ENCODE measurements around the gene PPP1R13B.

Gene PPP1R13B

DNA sequence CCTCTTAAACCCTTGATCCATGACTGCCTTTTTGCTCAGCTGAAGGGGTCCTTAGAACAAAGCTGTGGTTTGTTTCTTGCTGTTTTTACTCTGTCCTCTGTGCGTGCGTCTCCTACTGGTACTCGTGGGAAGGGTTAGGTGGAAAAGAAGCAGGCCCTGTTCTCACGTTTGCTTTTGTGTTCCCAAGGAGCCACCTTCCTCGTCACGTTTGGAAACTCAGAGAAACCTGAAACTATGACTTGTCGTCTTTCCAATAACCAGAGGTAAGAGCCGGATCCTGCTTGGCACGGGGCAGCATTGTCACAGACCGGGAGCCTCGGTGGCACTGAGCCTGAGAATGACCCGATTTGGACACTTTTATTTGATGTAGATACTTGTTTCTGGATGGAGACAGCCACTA lies 118.7 kb downstream of the PPP1R13B start:
- no peak for DNase-seq (ENCODE audit: low spot score)

DNA sequence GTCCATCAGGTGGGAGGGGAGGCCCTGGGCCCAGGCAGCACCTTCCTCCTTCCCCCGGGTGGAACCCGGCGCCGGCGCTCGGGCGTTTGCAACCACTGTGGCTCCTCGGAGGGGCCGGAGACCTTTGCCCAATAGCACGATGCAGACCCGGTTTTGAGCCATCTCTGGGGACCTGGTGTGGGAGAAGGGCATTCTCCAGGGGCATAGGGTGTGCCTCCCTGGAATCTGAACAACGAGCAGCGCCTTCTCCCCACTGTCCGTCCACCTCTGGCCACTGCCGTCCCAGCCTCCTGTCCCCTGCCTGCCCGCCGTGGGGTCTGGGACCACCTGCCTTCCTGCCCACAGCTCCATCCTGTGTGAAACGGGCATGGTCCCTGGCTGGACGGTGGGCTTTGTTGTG lies 119.2 kb downstream of the PPP1R13B start:
- DNase-seq (ENCODE audit: low spot score): no peak

DNA sequence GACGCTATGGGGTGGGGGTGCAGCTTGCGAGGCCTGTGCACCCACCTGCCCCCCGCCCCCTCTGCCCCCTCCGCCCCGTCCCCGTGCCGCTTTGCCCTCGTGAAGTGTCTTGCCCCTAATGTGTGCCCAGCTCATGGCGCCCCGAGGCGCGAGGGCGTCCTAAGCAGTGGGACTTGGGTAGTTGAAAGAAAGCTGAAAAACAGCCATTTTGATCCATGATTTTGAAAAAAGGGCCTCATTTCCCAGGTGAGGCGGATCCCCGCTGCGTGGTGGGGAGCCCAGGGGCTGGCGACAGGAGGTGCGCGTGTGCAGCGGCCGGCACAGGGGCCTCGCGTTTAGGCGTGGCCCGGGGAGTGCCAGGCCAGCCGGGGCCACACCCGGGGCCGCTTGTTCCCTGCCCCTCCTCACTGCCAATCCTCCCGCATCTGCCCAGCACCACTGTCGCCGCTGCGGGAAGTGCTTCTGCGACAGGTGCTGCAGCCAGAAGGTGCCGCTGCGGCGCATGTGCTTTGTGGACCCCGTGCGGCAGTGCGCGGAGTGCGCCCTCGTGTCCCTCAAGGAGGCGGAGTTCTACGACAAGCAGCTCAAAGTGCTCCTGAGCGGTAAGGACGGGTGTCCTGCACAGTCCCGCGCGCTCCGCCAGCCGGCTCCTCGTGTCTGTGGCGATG lies 119.9 kb downstream of the PPP1R13B start:
- no peak for DNase-seq (ENCODE audit: low spot score)

DNA sequence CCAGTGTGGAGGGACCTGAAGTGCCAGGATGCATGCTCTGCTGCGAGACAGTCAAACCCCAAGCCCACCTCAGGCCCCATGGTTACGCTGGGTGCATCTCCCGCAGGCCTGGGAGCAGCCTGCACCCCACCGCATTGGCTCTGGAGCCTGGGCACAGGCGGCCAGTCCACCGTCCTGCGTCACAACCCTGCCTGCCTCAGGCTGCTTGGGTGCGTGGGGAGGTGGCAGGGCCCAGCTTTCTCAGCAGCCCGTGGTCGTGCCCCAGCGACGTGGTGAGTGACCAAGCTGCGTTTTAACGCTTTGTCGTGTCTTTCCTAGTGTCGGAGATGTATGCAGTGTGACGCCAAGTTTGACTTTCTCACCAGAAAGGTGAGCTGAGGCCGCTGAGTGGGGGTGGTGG lies 120.9 kb downstream of the PPP1R13B start:
- DNase-seq (ENCODE audit: low spot score): no peak

DNA sequence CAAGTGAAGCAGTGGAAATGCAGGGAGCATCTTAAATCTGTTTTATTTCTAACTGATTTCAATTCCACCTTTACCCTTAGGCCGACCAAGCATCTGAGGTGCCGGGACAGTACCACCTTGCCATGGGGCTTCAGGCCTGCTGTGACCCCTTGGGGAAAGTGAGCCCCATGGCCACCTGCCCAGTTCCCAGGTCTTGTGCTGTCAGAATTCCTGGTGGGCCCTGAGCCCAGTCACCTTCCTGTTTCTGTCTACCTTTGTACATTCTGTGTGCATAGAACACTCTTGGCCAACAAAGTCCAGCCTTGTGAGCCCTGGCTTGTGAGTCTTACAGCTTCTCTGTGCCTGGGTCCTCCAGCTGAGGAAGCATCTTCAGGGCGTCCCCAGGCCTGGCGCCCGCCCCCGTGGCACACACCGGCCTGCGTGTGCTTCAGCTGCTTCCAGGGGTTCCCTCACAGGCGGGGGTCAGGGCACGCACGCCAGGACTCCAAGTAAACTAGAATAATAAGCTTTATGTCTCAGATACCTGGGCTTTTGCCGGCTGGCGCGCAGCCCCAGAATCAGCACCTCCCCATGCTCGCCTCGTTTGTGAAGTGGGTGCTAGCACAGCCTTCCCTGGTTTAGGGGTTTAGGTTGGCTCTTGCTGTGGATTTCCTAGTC lies 121.5 kb downstream of the PPP1R13B start:
- no peak for DNase-seq (ENCODE audit: low spot score)

DNA sequence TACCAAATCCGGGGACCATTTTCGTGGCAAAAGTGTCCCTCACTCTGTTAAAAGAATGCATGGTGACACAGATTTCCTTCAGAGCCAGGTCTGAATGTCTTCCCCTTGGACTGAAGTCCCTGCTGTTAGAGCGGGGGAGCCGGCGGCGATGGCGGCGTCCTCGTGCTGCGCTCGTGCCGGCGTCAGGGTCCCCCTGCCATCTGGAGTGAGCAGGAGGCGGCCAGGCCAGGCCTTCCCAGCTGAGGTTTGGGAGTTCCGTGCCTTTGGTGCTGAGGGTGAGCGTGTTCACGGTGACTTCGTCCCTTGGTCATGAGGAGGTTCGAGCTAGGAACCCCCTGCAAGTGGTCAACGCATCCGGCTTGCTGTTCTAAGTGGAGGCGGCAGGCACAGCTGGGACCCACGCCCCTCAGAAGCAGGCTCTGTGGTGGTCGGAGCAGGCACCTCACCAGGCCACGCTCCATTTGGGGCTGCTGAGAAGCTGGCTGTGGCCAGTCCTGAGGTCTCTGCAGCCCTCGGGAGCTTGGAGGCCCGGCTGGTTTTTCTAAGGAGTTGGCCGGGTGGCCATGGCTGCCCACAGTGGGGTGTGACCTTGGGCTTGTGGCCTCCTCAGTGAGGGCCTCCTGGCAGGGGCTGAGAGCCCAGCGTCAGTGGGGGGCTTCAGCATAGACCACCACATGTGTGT lies 122.2 kb downstream of the PPP1R13B start:
- DNase-seq (ENCODE audit: low spot score): no peak

DNA sequence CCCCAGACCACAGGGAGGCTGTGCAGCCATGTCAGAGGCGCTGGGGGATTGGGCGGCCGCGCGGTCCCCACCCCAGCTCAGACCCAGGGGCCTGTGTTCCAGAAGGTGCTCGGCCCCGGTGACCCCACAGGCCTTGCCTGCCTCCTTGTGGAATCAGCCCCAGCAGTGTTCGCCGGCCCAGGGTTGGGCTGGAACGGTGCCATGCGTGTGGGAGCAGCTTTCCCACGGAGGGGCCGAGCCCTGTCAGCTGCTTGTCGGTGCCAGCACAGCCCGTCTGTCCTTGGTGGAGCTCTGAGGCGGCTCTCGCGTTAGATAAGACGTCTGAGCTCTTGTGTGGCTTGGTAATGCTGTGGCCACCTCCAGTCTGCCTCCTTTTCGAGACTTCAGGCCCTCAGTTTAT lies 123.3 kb downstream of the PPP1R13B start:
- no peak for DNase-seq (ENCODE audit: low spot score)

DNA sequence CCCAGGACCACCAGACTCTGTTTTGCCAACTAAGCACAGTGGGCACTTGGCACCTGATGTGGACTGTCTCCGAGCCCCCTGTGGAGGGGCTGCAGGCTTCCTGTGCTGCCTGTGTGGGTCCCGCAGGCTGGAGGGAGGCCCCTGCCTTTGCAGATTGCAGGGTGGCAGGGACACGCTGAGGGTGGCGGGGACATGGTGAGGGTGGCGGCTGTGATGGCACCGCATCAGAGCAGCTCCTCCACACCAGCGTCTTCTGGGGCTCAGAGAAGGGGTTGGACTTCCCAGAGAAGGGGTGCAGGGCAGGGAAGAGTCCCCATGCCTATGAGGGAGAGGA lies 123.7 kb downstream of the PPP1R13B start:
- no peak for DNase-seq (ENCODE audit: low spot score)

DNA sequence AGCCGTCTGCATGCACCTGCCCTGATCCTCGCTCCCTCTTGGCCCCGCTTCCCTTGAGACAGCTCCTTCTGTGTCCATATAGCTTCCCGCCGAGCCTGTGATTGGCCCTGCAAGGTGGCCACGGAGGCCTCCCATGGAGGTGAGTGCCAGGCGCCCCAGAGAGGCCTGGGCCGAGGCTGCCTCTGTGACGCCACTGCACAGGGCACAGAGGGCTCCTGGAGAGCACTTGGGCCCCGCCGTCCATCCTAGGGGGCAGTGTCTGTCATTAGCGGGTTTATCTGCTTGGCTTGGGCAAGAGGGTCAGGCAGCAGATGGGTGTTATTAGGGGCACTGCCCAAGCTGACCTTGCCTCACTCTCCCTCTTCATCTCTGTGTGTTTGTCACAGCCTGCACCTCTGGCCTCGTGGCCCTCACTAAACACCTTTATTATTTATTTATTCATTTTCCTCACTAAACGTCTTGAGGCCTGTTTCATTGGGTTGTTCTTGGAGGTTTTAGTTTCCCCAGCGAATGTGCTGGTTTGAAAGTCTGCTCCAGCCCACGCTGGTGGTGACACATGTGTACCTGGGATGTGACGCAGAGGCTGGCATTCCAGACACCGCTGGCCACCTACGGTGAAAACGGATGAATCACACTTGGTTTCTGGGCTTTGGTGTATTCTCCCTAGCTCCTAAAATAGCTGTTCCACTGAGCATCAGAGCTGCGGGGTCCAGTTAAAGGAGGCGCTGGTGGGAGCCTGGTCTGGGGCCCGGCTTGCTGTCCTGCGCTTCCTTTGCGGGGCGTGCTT lies 125.8 kb downstream of the PPP1R13B start:
- no peak for DNase-seq (ENCODE audit: low spot score)

DNA sequence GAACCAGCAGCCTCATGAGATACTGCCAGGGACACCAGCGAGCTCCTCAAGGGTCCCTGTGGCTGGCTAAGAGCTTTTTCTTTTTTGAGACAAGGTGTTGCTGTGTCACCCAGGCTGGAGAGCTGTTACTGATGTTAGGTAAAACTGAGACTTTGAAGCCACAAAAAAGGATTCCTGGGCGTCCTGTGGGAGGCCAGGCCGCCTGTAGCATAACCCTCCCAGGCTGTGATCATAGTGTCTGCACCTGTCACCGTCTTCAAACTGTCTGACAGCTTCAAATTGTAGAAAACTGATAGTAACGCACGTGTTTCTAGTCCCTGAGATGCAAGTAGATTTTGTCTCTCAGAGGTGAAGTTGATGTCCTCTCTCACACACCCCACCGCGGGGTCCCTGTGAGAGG lies 127.6 kb downstream of the PPP1R13B start:
- no peak for DNase-seq (ENCODE audit: low spot score)

DNA sequence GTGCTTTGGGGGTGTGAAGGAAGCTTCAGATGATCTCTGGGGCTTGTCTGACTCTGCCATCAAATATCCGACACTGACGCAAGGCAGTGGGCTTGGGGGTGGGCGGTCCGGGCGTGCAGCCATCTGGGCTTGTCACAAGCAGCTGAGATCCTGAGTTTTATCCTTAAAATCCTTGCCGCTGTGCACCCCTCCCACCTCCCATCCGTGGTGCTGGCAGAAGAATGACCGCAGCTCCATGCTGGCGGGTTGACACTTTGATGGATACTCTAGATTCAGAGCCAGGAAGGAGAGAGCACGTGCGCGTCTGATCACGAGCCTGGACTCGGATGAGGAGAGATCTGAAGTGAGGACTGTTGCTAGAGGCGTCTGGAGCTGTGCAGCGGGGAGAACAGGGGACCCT lies 128.8 kb downstream of the PPP1R13B start:
- DNase-seq (ENCODE audit: low spot score): no peak

DNA sequence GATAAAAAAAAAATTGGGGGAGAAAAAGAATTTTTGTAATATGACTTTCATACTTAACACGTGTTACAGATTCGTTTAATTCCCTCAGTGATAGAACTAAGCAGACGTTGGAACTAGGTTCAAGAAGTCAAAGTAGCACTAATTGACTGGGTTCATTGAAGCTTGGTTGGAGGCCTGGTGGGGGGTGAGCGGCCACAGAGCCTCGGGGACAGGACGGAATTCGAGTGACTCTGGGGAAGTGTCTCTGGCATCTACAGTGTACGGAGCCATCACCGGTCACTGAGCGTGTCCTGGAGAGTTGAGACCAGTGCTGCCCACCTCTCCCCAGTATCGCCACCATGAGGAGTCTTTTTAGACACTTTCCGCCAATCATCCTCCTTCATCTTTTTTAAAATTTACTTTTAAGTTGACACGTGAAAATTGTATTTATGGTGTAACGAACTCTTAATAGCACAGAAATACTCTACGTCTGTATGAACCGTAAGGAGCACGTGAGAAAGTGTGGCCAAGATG lies 130.4 kb downstream of the PPP1R13B start:
- DNase-seq (ENCODE audit: low spot score): no peak

DNA sequence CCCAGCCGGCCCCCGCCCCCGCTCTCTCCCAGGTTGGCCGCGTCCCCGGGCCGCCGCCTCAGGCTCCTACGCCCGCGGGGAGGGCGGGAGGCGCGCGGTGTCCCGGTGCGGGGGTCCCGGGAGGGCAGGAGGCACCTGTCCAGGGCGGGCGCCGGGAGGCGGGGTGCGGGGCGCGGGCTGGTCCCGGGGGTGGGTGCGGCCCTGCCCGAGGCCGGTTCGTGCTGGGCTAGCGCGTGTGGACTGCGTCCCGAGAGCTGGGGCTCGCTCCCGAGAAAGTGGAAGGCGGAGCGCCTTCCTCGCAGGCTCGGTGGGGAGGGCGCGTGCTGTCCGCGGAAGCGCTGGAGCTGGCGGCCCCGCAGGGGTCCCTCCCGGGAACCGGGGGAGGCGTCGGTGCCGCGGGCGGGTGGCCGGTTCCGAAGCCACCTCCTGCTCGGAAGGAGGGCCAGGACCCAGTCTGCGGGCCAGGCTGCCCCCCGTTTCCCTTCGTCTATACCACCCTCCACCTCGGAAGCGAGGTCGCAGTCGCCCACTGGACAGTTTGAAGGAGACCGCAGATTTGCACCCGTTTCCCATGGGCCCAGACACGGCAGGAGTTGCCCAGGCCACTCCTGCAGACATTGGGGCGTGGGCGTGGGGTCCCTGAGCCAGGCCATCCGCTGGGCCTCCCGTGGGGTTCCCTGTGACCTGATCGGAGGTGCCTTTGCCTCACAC lies 131.1 kb downstream of the PPP1R13B start:
- DNase-seq (ENCODE audit: low spot score): no peak

DNA sequence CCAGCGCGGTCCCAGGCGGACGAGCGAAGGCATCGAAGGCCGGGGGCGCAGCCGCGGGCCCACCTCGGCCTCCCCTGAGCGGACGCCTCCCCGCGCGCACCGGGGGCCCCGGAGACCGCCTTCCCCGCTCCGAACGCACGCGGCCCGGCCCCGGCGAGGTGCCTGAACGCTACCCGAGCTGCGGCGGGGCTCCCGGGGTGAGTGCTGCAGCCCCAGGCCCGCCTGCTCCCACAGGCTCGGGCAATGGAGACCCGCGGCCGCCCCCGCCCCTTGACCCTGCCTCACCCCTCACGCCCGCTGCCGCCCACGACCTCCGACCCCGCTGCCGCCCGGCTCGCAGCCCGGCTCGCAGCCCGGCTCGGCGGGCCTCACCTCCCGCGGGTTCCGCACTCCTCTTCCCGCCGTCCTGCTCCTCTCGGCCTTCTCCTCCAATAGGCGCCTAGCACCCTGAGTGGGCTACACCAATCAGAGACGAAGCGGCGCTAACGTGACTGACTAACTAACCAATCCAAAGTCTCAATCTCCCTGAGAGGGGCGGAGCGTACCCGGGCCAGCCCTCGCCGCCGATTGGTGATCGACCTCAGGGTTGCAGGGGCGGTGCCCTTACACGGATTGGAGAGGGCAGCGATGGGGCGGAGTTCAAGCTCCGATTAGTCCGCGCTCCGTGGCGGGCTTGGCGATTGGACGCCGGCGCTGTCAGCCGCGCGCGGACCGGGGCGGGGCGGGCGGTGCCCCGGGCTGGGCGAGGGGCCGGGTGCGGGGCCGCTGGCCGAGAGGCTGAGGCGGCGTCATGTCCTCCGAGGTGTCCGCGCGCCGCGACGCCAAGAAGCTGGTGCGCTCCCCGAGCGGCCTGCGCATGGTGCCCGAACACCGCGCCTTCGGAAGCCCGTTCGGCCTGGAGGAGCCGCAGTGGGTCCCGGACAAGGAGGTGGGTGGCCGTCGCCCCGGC lies 132.0 kb downstream of the PPP1R13B start, which contains the start of the genes XRCC3 and ZFYVE21:
Gene XRCC3, minus strand, starts transcription at position 400 of the 949 bp plus-strand sequence. CDS start 4,364 bp downstream, outside the sequence.
Gene ZFYVE21, plus strand, starts transcription at position 759 of the 949 bp plus-strand sequence. Its CDS starts 32 bp downstream, at position 791.
- peak; percentile 99 for DNase-seq (ENCODE audit: low spot score)

DNA sequence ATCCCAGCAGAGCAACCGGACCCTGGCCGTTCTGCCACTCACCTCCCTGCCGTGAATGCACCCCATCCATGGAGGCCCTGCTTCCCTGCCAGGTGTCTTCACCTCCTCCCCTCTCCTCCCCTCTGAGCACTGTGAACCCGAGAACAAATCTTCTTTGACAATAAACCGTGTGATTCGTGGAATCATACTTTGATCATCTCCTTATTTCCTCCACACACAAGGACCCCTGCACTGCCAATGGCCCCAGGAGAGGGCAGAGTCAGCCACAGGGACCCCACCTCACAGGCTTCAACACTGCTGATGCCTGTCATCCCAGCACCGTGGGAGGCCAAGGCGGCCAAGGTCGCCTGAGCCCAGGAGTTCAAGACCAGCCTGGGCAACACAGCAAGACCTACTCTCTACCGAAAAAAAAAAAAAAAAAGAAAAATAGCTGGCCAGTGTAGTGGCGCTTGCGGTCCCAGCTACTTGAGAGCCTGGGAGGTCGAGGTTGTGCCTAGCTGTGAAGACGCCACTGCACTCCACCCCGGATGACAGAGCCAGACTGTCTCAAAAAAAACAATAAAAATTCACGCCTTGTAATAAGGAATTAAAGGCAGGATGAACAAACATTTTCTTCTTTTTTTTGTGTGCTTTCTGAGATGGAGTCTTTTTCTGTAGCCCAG lies 133.2 kb downstream of the PPP1R13B start:
- DNase-seq (ENCODE audit: low spot score): no peak

DNA sequence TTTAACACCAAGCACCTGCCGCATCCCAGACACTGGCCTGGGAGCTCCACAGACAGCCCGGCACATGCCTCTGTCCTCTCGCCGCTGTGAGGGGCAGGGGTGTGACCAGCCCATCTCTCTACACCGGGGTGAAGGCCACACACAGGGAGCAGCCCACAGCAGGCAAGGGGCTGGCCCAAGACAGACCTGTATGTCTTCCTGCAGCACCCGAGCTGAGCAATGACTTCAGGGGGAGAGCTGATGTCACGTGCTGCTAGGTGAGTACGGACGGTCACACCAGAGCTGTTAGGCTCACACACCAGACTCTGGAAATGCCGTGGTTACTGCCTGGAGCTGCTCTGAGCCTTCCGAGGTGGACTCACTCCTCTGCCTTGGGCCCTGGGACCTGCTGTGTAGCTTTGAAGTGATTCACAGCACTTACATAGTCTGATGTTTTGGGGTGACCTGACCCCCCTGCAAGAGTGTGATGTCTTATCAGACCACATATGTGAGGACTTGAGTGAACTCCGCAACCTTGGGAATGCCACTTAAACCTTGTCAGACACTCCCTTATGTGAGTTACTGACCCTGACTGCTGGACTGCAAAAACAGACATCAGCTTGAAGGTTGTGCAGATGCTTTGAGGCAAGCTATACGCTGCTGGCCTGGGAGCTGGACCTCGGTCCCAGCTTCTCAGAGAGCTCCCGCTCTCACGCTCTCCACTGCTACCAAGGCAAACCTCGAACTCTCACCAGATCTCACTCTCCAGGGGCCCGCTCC lies 133.9 kb downstream of the PPP1R13B start:
- no peak for DNase-seq (ENCODE audit: low spot score)

DNA sequence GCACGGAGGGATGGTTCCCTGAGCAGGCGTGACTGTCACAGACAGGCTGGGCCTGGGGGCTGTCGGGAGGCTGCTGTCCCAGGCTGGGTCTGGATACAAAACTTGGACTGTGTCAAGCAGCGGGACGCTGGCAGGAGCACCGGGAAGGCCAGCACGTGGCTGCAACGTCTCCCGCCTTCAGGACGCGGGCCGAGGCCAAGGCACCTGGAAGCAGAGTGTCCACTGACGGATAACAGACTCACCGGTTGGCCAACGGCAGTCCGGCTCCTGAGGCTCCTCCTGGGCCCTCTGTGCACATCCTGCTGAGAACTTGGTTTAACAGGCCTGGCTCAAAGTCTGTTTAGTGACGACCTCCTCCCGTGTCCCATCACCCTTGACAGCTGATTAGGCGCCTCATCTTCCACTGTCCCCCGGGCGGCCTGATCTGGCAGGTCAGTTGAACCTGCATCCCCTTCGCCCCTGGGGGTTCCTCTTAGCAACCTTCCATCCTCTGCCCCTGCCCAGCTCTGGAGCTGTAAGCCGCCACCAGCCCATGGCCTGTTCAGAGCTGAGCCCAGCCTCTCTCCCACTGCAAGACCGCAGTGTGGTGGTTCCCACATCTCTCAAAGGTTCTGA lies 134.6 kb downstream of the PPP1R13B start:
- DNase-seq (ENCODE audit: low spot score): no peak

DNA sequence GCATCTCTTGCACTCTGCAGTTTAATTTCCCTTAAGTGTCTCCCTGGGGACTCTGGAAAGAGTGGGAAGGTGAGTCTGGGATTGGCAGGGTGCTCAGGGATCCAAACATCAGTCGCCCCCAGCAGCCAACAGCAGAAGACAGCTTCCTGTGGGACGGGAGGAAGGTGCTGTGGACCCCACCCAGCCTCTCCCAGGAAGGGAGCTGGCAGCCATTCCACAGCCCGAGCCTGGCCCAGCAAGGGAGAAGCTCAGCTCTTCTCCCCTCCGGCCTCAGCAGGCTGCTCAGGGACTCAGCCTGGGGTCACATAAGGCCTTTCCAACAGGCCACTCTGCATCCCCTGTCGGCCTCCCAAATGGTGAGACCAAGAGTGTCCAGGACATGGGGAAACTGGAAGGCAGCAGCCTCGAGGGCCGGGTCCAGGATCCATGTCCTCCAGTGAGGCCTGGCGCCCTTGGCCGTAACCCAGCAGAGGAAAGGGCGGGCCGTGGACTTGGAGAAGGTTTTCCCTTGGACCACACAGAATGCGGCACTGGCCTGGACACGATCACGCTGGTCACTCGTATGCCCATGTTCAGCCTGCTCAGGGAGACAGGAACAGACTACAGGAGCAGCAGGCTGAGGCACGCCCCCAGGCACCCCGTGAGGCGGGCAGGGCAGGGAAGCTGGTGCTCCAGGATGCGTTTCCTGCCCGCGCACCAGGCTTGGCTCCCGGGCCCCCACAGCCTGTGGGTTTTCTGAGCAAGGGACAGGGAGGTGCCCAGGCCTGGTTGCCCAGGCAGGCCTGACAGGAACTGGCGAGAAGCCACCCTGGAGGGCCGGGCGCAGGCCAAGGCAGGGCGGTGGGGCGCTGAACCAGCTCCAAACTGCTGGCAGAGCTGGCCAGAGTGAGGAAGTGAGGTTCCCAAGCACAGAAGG lies 135.6 kb downstream of the PPP1R13B start:
- no peak for DNase-seq (ENCODE audit: low spot score)

Data from NAMALWA (cell line).